Subcutaneous adipose tissue (tissue), 4 donors: ENCODE measurements around the gene EIF2S2. TPM values are rescaled to one million over a fixed set of nuclear protein-coding genes. Genes with fewer than 3 reads are reported as not detected.

Experiments
- CTCF ChIP-seq: fragments of 450-650 bp; IDR thresholded peaks from one replicate; pipeline ENCODE4 v1.5.1; 2016; ENCODE audit warnings: low read depth, mild to moderate bottlenecking, control low read depth, antibody characterized with exemption, moderate library complexity
- total RNA-seq, 4 donors: library from RNA; depleted of rRNA; stranded (reverse); fragments of >200 nt; gene quantifications; one replicate each; pipeline ENCODE4 v1.1.0, GENCODE V29; 2016

Gene EIF2S2
- total RNA-seq, 4 donors from 2014 or later: 41.6 to 86.6 (median 49.7) TPM

- no peak for TF ChIP-seq CTCF
Measured at GRCh38 chr20:34076952-34077351, 35.1 kb downstream of the EIF2S2 start.

GRCh38 chr20:34075647-34076046 lies 36.4 kb downstream of the EIF2S2 start:
- TF ChIP-seq CTCF: no peak

- no peak for TF ChIP-seq CTCF
Measured at GRCh38 chr20:34074101-34074760, 37.8 kb downstream of the EIF2S2 start.

- TF ChIP-seq CTCF: no peak
Measured at GRCh38 chr20:34072778-34073177, 39.3 kb downstream of the EIF2S2 start.

GRCh38 chr20:34072076-34072475 lies 40.0 kb downstream of the EIF2S2 start:
- no peak for TF ChIP-seq CTCF

- TF ChIP-seq CTCF: no peak
Measured at GRCh38 chr20:34070859-34071258, 41.2 kb downstream of the EIF2S2 start.

GRCh38 chr20:34070079-34070439 lies 42.0 kb downstream of the EIF2S2 start:
- TF ChIP-seq CTCF: no peak
